K562 (cell line): Measurements from ENCODE around the gene NEUROD2. TPM values are rescaled to one million over a fixed set of nuclear protein-coding genes. Genes with fewer than 3 reads are reported as not detected.

Experiments used
- ATAC-seq: fragments of 200-7000 bp; cut with Tn5 transposase; 3 replicates; pipeline ENCODE4 v1.9.1; 2020; ENCODE audit warnings: moderate library complexity
- BruUV-seq: library from RNA; stranded (reverse); fragments of 400-500 nt; replicated peaks from 2 replicates; lab custom pipeline; 2021; lab: Mats Ljungman, UMichigan
- CTCF ChIA-PET: fragments of 300-600 bp; formaldehyde crosslinking; extraction: SDS; loops from one replicate; lab custom pipeline; 2021; ENCODE audit warnings: low intra/inter-chr PET ratio; lab: Yijun Ruan, JAX
- POLR2A ChIA-PET: fragments of 300-600, 350-650 bp; sonication (Branson Sonifier 250); formaldehyde crosslinking; extraction: SDS; loops from one replicate; lab custom pipeline; 2021; ENCODE audit warnings: antibody characterized with exemption, inconsistent platforms; lab: Yijun Ruan, JAX
- DNase-seq, 4 experiments: peaks; one replicate each; pipeline versions ENCODE4 v3.0.0 to v3.0.0-alpha.2; 2011 to 2018; ENCODE audit warnings: low spot score in 3 of 4, mixed read lengths in 3 of 4; ENCODE audit errors: extremely low read depth in 1 of 4
- FAIRE-seq: peaks from 2 replicates; lab custom pipeline; 2011; peaks lifted over from hg19 to GRCh38; lab: Jason Lieb, UNC
- H2AFZ ChIP-seq: 2 replicates; pipeline ENCODE4 v1.6.0; 2011; ENCODE audit warnings: low read depth, low read length, control low read depth, inconsistent platforms
- H3K27ac ChIP-seq: fragments of 200-600 bp; 3 replicates; pipeline ENCODE4 v1.8.0; 2011; ENCODE audit warnings: low read depth, mild to moderate bottlenecking, control low read depth, inconsistent platforms, low read length, moderate library complexity, mixed read lengths; ENCODE audit errors: extremely low read depth
- H3K27me3 ChIP-seq, 2 experiments: fragments of 300-600 bp in 1 of 2; 2 replicates in 1 of 2; 3 replicates in 1 of 2; pipeline versions ENCODE4 v1.6.0 to v1.8.0; 2011; ENCODE audit warnings: inconsistent platforms in 2 of 2, low read length in 2 of 2, mild to moderate bottlenecking in 1 of 2, mixed read lengths in 1 of 2, moderate library complexity in 1 of 2; ENCODE audit not compliant: control insufficient read depth in 2 of 2, insufficient read depth in 2 of 2
- H3K36me3 ChIP-seq: fragments of 300-600 bp; 3 replicates; pipeline ENCODE4 v1.8.0; 2011; ENCODE audit warnings: mild to moderate bottlenecking, low read length, inconsistent platforms; ENCODE audit not compliant: control insufficient read depth, insufficient read depth
- H3K4me1 ChIP-seq, 2 experiments: fragments of 200-600 bp in 1 of 2; replicated peaks in 1 of 2; 2 replicates in 1 of 2; 3 replicates in 1 of 2; pipeline versions ENCODE4 v1.5.1 to v1.8.0; 2011; ENCODE audit warnings: inconsistent platforms in 2 of 2, low read length in 2 of 2, mild to moderate bottlenecking in 1 of 2, mixed read lengths in 1 of 2, moderate library complexity in 1 of 2; ENCODE audit not compliant: control insufficient read depth in 2 of 2, insufficient read depth in 2 of 2
- H3K4me2 ChIP-seq: 2 replicates; pipeline ENCODE4 v1.6.1; 2011; ENCODE audit warnings: low read length, control low read depth, inconsistent platforms, mixed read lengths; ENCODE audit not compliant: insufficient read depth
- H3K4me3 ChIP-seq: fragments of 200-600 bp; sonication (generic), shearing (Covaris generic); 2 replicates; pipeline ENCODE4 v1.5.1; 2016; ENCODE audit warnings: control low read depth, inconsistent platforms
- H3K79me2 ChIP-seq: fragments of 200-600 bp; 3 replicates; pipeline ENCODE4 v1.8.0; 2011; ENCODE audit warnings: low read length, inconsistent platforms; ENCODE audit not compliant: control insufficient read depth, insufficient read depth
- H3K9ac ChIP-seq, 2 experiments: 2 replicates each; pipeline versions ENCODE4 v1.6.0 to v1.6.1; 2011; ENCODE audit warnings: low read depth in 2 of 2, low read length in 2 of 2, control low read depth in 1 of 2, inconsistent platforms in 1 of 2, mild to moderate bottlenecking in 1 of 2, mixed read lengths in 1 of 2; ENCODE audit not compliant: insufficient read depth in 1 of 2
- H3K9me1 ChIP-seq: one replicate; pipeline ENCODE4 v1.6.0; 2011; ENCODE audit warnings: inconsistent platforms, mild to moderate bottlenecking, low read length, moderate library complexity; ENCODE audit not compliant: control insufficient read depth, insufficient read depth
- H3K9me3 ChIP-seq: replicated peaks from 2 replicates; pipeline ENCODE4 v1.5.1; 2011; ENCODE audit warnings: low read depth, low read length, inconsistent platforms; ENCODE audit not compliant: control insufficient read depth, insufficient read depth
- H4K20me1 ChIP-seq: replicated peaks from 2 replicates; pipeline ENCODE4 v1.6.1; 2011; ENCODE audit warnings: low read length, inconsistent platforms, mixed read lengths; ENCODE audit not compliant: control insufficient read depth, insufficient read depth
- ADNP ChIP-seq: fragments of 200-800 bp; sonication (Bioruptor generic); IDR thresholded peaks from 2 replicates; pipeline ENCODE4 v1.6.1; 2016; ENCODE audit warnings: missing genetic modification characterization, missing compliant biosample characterization
- ESRRA ChIP-seq: fragments of 450-650 bp; IDR thresholded peaks from 2 replicates; pipeline ENCODE4 v1.6.1; 2014; ENCODE audit warnings: low read depth, mild to moderate bottlenecking, moderate library complexity, borderline replicate concordance
- MXI1 ChIP-seq: IDR thresholded peaks from 2 replicates; pipeline ENCODE4 v1.6.1; 2011; ENCODE audit warnings: low read depth, mild to moderate bottlenecking, improper control_type of control experiment, low read length
- OTX1 ChIP-seq: fragments of 450-650 bp; formaldehyde crosslinking; IDR thresholded peaks from 2 replicates; pipeline ENCODE4 v1.4.0; 2022; ENCODE audit warnings: mild to moderate bottlenecking
- PTTG1 ChIP-seq: fragments of 450-650 bp; IDR thresholded peaks from 2 replicates; pipeline ENCODE4 v1.6.1; 2016; ENCODE audit warnings: low read depth, mild to moderate bottlenecking, missing genetic modification characterization, missing compliant biosample characterization
- RAD21 ChIP-seq, 2 experiments: fragments of 250-450 bp in 1 of 2; fragments of 450-650 bp in 1 of 2; sonication (Bioruptor Pico) in 1 of 2; formaldehyde crosslinking in 1 of 2; IDR thresholded peaks in 1 of 2; conservative IDR thresholded peaks in 1 of 2; 2 replicates each; pipeline versions ENCODE4 v1.4.0 to v1.8.0; 2020 to 2022; ENCODE audit warnings: mild to moderate bottlenecking in 2 of 2, moderate library complexity in 1 of 2
- WGBS: fragments of 100-300 bp; shearing (Covaris generic); methylation state at CpG from one replicate; pipeline ENCODE4 v1.1.6; 2016; ENCODE audit warnings: low coverage, mixed read lengths; ENCODE audit not compliant: insufficient coverage; ENCODE audit errors: missing lambda C conversion rate; 5-methylcytosine and 5-hydroxymethylcytosine counted together
- in situ Hi-C: fragments of 300-500 bp; cut with MboI; formaldehyde crosslinking; loops from 4 replicates; pipeline ENCODE4 v1.15.0; 2018; ENCODE audit warnings: inconsistent platforms, mixed read lengths
- intact Hi-C: fragments of 100-400 bp; cut with micrococcal nuclease; formaldehyde crosslinking; loops from 2 replicates; pipeline ENCODE4 v1.14.2; 2022
- polyA plus RNA-seq, 8 experiments: library from polyadenylated mRNA; depleted of rRNA in 4 of 8; stranded (reverse) in 5 of 8; unstranded in 3 of 8; fragments of >200 nt; fragmentation: Nextera tagmentation in 2 of 8; fragmentation: Illumina TruSeq in 1 of 8; extraction: Ambion mirVana in 2 of 8; extraction: Trizol in 1 of 8; gene quantifications; 2 replicates each; pipeline versions ENCODE4 v1.2.1 to v1.2.3, GENCODE V29; 2011 to 2014; ENCODE audit warnings: inconsistent platforms in 1 of 8, missing spikeins in 1 of 8
- total RNA-seq, 7 experiments: library from RNA; depleted of rRNA in 6 of 7; stranded (reverse); fragments of >200 nt in 6 of 7; fragmentation: Illumina TruSeq in 2 of 7; extraction: Trizol in 2 of 7; gene quantifications; 2 replicates each; pipeline versions ENCODE4 v1.2.1 to v1.2.3, GENCODE V29; 2011 to 2021; ENCODE audit warnings: low replicate concordance in 1 of 7

The NEUROD2 gene
- total and polyA plus RNA-seq, 9 of the 15 experiments (the other 6 are each of a cell fraction or from before 2014, with no cell fraction given) = not detected

- no peak for TF ChIP-seq MXI1
- 0 out of 2 replicates have a peak, but pooled peaks have one; percentile 51 for TF ChIP-seq ADNP (tag)
These were observed 9.9 kb upstream of the NEUROD2 start (continued) for GRCh38 chr17:39617446-39618245.

DNA sequence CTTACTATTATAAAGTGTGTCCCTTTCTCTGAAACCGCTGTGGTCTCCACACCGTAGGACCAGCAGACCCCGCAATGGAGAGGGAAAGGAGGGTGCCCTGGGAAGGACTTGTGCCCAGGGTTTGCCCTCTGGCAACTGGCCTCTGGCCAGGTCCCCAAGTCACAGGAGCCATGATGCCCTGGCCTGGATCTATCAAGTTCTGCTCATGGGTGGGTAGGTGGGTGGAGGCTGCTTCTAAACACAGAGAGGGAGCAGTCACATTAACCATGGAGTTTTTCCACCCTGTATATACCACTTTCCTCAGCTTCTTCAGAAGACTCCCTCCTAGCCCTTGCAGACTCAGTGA is 9.4 kb upstream of the NEUROD2 start:
- H3K36me3 ChIP-seq = no peaks in the 10 kb centered on the region
- peaks cover 6 to 41% of the 10 kb centered on the region in 2 experiments; a peak in 2 of 5 replicates for H3K27me3 ChIP-seq
- H3K9me3 ChIP-seq = no peaks in the 10 kb centered on the region
- POLR2A ChIA-PET = no interaction called here
- H3K4me2 ChIP-seq = peak overlapping the region; percentile 43; the same call in 1 of the 2 replicates
- no peaks in the 10 kb centered on the region for H3K9me1 ChIP-seq
- H3K79me2 ChIP-seq = no peaks in the 10 kb centered on the region
- DNase-seq (no peak), ATAC-seq (no peak), FAIRE-seq (no peak)
- WGBS = 42% methylated on average over 3 of the region's 3 CpGs
- no peak overlapping the region for H3K27ac ChIP-seq
- no peaks in the 10 kb centered on the region for H4K20me1 ChIP-seq
- H3K4me3 ChIP-seq = no peak overlapping the region; the same call in 1 of the 2 replicates
- intact Hi-C loops = loop anchor here (5.0 kb wide), 1 partner anchor 410 kb away; no protein-coding TSS in a partner anchor
- peaks cover under 1 to 28% of the 10 kb centered on the region in 2 experiments; a peak in 3 of 5 replicates for H3K4me1 ChIP-seq
- CTCF ChIA-PET = no interaction called here
- no peak for TF ChIP-seq PTTG1
- TF ChIP-seq OTX1 (CRISPR knock-in tag) = no peak
- TF ChIP-seq ESRRA = 0 out of 2 replicates have a peak, but pooled peaks have one; percentile 26
- TF ChIP-seq RAD21 (CRISPR knock-in tag; conservative IDR thresholded peaks at IDR 0.05 in 1 of 2, IDR thresholded peaks at IDR 0.05 in 1 of 2) = no peak
- TF ChIP-seq, all 486 proteins: peak for 1
- 0 out of 2 replicates have a peak overlapping the region, but pooled peaks have one; percentile 61 for H2AFZ ChIP-seq
- H3K9ac ChIP-seq = peak overlapping the region in 1 of 2 experiments; percentile 89; a peak in 2 of 4 replicates
- in situ Hi-C loops = no loop called here
- BruUV-seq = no TSS peak
